OCI-LY1 (cell line): Measurements from ENCODE around the gene DHX32.

ENCODE experiments used
- EZH2 ChIP-seq: fragments of 200-600 bp; sonication (generic), shearing (Covaris generic); IDR thresholded peaks from 2 replicates; pipeline ENCODE4 v1.8.0; 2017; ENCODE audit warnings: borderline replicate concordance, mixed run types, mild to moderate bottlenecking, antibody characterized with exemption, low read length, moderate library complexity, mixed read lengths
- TF ChIP-seq, protein P1 (sequence below): fragments of 200-600 bp; sonication (generic), shearing (Covaris generic); IDR thresholded peaks from 2 replicates; pipeline ENCODE4 v1.5.1; 2017; ENCODE audit warnings: mild to moderate bottlenecking, antibody characterized with exemption, low read length, moderate library complexity, mixed read lengths

GRCh38 chr10:125788156-125789034 lies 92.7 kb downstream of the DHX32 start:
- TF ChIP-seq, protein P1, sequence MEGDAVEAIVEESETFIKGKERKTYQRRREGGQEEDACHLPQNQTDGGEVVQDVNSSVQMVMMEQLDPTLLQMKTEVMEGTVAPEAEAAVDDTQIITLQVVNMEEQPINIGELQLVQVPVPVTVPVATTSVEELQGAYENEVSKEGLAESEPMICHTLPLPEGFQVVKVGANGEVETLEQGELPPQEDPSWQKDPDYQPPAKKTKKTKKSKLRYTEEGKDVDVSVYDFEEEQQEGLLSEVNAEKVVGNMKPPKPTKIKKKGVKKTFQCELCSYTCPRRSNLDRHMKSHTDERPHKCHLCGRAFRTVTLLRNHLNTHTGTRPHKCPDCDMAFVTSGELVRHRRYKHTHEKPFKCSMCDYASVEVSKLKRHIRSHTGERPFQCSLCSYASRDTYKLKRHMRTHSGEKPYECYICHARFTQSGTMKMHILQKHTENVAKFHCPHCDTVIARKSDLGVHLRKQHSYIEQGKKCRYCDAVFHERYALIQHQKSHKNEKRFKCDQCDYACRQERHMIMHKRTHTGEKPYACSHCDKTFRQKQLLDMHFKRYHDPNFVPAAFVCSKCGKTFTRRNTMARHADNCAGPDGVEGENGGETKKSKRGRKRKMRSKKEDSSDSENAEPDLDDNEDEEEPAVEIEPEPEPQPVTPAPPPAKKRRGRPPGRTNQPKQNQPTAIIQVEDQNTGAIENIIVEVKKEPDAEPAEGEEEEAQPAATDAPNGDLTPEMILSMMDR = no peak
- TF ChIP-seq EZH2 = no peak
